HL-60/S4 (cell line): ENCODE data around the gene KRT76.
"Not testable (repeated sequence)": the region's sequence is repeated elsewhere in the genome, so short reads cannot be mapped to it uniquely, and the experiment has no call there.

ENCODE experiments used
- in situ Hi-C: fragments of 300-500 bp; cut with MboI; formaldehyde crosslinking; loops from 2 replicates; pipeline ENCODE4 v1.14.3; 2022; ENCODE audit warnings: low sequenced_read_pairs

The KRT76 gene

DNA sequence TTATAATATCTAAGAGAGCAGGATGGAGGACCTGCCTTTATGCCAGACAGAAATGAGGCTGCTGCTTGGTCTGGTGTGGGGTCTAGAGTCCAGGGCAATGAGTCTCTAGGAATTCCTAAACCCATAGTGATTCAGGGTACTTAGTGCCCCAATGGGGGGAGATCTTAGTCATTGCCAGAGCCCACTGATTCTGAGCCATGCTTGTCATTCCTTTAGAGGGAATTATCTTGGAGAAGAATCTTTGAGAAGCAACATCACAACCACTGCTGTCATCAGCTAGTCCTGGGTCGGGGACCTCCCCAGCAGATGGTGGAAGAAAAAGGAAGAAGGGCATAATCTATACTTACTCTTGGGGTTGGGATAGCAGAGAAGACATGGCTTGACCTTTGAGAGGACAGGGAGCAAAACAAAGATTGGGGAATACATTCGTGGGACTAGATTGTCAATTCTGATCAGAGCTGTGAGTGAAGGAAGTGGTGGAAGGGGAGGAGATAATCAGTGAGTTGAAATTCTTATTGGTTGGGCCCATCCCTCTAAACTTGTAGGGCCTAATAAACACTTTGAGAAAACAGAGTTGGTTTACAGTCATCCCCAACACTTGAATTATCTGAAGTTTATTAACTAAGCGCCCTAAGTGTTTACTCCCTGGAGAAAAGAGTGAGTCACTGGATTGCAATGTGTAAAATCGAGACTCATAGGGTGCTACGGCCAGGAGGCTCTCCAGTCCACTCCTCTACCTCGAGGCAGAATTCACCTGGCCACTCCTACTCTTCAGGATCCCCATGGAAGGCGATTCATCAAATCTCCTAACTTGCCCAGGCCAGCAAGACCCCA is 21.7 kb upstream of the KRT76 start:
- in situ Hi-C loops: no loop called here

DNA sequence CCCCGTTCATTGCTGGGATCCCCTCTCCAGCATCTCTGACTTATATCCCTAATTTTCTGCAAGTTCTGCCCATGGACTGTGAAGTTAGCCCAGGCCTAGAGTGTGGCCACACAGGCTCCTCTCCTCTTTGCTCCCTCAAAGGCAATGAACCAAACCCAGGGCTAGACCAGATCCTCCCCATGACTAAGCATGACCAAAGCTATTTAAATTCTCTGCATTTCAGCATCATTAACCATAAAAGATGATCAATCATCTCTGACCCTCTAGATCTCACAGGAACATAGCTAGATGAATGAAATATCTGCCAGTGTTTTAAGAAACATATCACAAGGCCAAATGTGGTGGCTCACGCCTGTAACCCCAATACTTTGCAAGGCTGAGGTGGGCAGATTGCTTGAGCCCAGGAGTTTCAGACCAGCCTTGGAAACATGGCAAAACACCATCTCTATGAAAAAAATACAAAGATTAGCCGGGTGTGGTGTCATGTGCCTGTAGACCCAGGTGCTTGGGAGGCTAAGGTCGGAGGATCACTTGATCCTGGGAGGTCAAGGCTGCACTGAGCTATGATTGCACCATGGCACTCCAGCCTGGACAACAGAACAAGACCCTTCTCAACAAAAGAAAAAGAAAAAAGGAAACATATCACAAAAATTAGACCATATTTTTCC is 21.0 kb upstream of the KRT76 start:
- in situ Hi-C loops: no loop called here

GRCh38 chr12:52797529-52797894 is 20.4 kb upstream of the KRT76 start:
- in situ Hi-C loops: no loop called here

DNA sequence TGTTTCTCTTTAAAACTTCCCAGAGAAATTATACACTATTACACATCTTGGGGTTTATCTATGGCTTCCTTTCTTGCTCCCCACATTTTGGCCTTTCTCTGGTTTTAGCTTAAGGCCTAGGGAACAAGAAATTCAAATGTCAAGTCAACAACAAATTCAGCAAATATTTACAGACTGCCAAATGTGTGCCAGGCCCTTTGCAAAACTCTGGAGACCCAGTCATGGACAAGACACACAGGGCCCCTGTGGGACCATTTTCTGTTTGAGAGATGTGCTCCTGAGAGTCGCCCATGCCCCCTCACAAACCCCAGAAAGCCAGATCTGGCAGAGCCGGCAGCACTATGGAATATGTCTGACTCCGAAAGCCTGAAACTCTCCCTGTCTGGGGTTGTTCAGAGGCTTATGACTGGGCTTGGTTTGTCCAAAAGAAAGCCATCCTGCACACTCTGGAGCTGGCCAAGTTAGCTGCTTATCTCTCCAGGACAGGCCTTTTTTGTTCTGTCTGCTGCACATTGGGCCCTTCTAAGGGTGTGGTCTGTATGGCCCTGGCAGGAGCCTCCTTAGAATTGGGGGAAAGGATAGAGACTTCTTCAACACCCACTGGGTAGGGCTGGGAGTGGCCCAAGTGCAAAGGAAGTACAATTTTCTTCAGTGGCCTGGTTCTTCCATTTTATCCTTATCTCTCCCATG is 19.8 kb upstream of the KRT76 start:
- in situ Hi-C loops: no loop called here

DNA sequence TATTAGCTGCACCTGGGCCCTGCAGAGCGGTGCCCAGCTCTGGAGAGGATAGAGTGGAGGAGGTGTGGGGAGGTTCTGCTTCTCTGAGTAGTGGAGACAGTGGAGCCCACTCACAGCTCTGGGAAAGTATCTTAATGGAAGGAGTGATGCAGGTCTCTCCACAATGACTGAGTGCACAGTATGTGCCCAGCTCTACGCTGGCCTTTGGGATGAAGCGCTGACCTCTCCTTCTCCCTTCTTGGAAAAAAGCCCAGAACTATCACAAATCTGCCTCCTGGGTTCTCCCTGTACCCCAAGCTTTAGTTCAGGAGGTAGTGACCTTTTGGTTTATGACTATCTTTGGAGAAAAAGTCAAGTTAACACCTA is 19.3 kb upstream of the KRT76 start:
- in situ Hi-C loops: no loop called here

DNA sequence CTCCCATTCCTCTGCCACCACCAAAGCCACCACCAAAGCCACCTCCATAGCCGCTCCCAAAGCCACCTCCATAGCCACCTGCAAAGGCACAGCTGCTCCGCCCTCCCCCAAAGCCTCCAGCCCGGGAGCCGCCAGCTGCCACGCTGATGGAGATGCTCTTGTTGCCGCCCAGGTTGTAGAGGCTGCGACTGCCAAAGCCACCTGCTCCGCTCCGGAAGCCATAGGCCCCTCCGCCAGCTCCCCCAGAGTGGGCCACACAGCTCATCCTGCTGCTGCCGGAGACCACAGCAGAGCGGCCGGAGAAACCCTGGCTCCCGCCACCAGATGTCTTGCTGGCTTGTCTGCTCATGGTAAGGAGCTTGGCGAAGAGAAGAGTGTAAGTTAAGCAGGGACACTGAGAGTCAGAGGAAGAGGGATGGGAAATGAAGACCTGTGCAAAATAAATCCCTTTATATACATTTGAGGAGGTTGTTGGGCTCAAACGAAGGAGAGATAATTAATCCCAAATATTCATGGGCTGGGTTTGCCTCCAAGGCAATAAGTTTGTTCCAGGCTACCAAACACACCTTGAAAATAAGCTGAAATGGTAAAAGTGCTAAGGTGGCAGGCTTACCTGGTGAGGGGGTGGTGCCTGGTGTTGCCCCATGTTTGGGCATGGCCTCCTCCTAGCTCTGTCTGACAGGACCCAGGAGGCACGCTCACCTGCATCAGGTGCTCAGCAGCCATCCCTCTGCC is 18.7 kb upstream of the KRT76 start, which contains the start of gene KRT3:
KRT3 (minus strand) TSS at position 424 of the 735 bp plus-strand sequence; CDS start at position 349, 75 bp downstream.
- in situ Hi-C loops: no loop called here

DNA sequence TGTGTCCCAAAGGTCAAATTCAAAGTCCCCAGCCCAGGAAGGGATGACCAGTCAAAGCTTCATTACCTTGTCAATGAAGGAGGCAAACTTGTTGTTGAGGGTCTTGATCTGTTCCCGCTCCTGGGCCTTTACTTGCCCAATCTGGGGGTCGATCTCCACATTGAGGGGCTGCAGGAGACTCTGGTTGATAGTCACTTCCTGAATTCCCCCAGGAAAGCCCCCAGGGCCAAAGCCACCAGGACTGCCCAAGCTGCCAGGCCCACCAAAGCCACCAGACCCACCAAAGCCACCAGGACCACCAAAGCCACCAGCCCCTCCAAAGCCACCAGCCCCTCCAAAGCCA is 18.2 kb upstream of the KRT76 start:
- in situ Hi-C loops: not testable (repeated sequence)

DNA sequence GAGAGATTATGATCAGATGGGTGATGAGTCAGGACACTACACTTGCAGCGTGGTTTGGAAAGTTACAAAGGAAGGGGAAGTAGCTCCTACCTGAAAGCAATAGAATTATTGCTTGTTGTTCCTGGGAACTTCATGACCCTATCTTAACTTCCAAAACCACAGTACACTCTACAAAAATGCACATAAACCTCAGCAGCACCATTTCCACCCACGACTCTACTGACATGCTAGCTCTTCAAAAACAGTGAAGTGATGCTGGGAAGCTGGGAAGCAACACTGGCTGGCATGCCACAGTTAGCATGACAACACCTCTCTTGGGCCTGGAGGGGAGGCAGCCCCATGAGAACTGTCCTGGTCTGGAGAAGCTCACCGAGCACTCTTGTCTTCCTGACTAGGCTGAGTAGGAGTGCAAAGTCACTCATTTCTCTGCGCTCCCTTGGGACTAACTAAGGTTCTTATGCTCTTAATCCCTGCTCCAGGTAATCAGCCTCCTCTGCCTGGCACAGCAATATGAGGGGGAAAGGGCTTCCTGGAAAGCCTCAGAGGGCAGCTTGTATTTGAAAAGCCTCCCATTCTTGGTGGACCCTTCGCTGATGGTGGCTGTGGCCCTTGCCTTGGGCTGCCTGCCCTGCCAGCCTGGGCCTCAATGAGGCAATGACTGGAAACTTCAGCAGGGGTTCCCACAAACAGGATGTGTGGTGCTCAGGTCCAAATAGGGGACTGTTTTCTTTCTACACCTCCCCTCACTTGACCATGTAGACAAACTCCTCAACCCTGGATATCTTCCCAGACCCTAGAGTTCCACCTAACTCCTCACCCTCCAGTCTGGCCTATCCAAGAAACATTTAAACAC is 17.6 kb upstream of the KRT76 start:
- in situ Hi-C loops: no loop called here

- in situ Hi-C loops: no loop called here
Observed at GRCh38 chr12:52792185-52793029, 15.3 kb upstream of the KRT76 start.

- in situ Hi-C loops: no loop called here
Observed at GRCh38 chr12:52791271-52792184, 14.4 kb upstream of the KRT76 start.

- in situ Hi-C loops: no loop called here
Observed at GRCh38 chr12:52790427-52791270, 13.5 kb upstream of the KRT76 start.

DNA sequence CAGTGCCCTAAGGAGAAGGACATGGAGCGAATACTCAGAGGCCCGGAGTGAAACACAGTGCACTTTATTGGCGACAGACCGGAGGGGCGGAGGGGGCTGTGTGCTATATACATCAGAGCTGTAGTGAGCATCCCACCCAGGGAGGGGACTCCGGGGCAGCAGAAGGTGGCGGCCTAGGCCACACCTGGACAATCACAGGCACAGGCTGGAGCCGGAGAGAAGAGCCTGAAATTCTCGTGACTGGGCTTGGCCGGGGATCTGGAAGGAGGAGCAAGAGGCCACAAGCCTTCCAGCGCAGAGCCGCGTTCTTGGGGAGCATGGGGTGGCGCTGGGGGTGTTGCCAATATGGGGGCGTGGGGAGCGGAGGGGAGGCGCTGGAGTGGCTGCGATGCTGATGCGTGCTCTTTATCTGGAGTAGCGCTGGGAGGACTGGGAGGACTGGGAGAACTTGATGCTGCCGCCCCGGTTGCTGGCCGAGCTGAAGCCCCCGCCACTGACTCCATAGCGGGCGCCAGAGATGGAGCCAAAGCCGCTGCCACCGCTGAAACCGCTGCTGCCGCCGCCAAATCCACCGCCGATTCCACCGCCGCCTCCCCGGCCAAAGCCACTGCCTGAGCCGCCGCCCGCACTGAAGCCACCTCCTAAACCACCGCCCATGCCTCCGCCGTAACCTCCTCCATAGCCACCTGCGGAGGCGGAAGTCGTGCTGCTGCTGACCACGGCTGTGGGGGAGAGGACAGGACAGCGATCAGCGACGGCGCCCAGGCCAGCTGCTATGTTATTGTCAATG is 12.7 kb upstream of the KRT76 start:
- in situ Hi-C loops: no loop called here

DNA sequence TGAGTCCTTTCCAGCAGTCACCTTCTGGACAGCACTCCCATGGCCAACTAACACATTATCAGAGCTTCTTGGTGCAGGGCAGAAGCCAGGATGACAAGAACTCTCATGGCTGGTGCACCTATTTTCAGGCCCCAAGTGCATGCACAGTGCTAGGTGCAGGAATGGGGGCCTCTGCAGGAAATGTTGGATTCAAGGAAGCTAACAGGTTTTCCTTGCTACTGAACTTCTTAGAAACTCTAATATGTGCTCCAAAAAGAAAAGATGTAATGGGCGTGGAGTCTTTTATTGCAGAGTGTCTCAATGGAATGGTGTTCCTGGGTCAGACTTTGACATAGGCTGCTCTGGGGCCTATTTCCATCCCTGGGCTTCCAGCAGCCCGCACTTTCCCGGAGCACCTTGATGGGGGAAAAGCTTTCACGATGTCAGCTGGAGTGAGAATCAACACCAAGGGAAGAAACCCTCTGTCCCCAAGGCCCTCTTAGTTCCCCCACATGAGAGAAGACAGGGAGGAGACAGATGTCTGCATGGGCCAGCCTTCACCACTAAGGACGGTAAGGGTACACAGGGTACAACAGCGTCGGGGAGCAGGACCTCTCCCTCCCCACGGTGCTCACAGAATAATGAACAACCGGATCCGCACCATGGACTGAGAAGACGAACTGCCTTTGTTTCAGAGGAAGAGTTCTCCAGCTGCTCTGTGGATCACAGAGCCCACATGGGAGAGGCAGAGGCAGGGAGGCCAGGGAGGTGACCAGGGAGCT is 11.9 kb upstream of the KRT76 start:
- in situ Hi-C loops: no loop called here

DNA sequence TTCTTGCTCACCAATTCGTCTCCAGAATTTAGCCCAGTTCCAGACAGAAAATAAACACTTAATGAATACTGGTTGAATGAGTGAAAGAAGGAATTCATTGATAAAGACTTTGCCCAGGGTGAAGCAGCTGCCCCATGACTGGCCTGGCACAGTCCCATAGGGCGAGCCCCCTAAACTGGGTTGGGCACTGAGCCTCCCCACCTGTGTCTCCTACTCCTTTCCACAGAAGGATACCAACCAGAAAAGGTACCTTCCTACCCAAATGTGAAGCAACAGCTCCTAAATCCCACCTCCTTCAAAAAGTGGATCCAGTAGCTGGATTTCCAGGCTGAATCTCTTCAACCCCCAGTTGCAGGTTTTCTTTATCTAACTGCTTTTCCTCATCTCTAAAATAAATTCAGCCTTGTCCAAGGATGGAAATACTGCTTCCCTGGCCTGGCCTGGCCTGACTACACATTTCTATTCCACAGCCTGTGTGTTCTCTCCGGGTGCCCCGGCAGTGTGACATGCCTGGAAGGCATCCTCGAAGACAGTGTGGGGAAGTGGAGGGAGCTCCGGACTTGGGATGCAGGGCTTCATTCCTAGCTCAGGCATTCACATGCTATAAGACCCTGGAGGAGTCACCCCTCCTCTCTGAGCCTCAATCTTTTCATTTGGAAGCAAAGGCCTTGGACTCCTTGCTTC is 11.2 kb upstream of the KRT76 start:
- in situ Hi-C loops: no loop called here
